Muscle layer of colon (tissue), 2 donors: ENCODE results near the gene ARSI.

ENCODE experiments used
- H3K27ac ChIP-seq: one replicate; pipeline ENCODE4 v1.7.0; 2013; ENCODE audit warnings: low read depth, mild to moderate bottlenecking, low read length, moderate library complexity
- H3K27me3 ChIP-seq, 2 donors: one replicate each; pipeline ENCODE4 v1.7.0; 2013; ENCODE audit warnings: low read length in 2 of 2, mild to moderate bottlenecking in 2 of 2; ENCODE audit not compliant: insufficient read depth in 2 of 2, control insufficient read depth in 1 of 2
- H3K36me3 ChIP-seq: one replicate; pipeline ENCODE4 v1.7.0; 2013; ENCODE audit warnings: mild to moderate bottlenecking, low read length; ENCODE audit not compliant: insufficient read depth
- H3K4me1 ChIP-seq: one replicate; pipeline ENCODE4 v1.7.0; 2013; ENCODE audit warnings: mild to moderate bottlenecking, low read length; ENCODE audit not compliant: insufficient read depth
- H3K4me3 ChIP-seq, 2 donors: one replicate each; pipeline ENCODE4 v1.7.0; 2013; ENCODE audit warnings: low read length in 2 of 2, low read depth in 1 of 2, mild to moderate bottlenecking in 1 of 2, moderate library complexity in 1 of 2
- H3K9ac ChIP-seq: one replicate; pipeline ENCODE4 v1.7.0; 2013; ENCODE audit warnings: low read length
- H3K9me3 ChIP-seq: one replicate; pipeline ENCODE4 v1.7.0; 2013; ENCODE audit warnings: mild to moderate bottlenecking, low read length
- donor health status: abdominal sarcoma.
- donor health status: Adenocarcinoma of cecum.

ARSI gene

GRCh38 chr5:150286820-150287219 lies 15.9 kb downstream of the ARSI start:
- no peaks in the 10 kb centered on the region for H3K9me3 ChIP-seq
- no peaks in the 10 kb centered on the region for H3K36me3 ChIP-seq
- H3K4me1 ChIP-seq: no peaks in the 10 kb centered on the region
- H3K9ac ChIP-seq: no peak overlapping the region
- H3K27me3 ChIP-seq: peaks cover 0 to 6% of the 10 kb centered on the region in 2 donors
- H3K4me3 ChIP-seq: no peak overlapping the region
- H3K27ac ChIP-seq: no peak overlapping the region

DNA sequence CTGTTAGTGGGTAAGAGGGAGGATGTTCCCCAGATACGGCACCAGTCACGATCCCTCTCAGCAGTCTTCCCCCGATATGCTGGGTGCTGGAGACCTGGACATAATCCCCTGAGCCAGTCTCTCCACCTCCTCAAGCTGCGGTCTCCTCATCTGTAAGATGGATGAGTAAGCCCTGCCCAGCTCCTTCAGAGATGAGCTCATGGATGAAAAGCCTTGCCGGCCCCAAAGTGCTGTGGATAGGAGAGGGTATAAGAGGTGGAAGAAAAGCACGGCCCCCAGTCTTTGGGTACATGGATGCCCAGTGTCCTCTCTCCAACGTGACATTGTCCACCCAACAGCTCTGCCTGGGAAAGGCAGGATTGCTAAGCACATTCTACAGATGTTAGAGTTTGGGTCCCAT lies 17.6 kb downstream of the ARSI start:
- Histone ChIP-seq H3K4me1 (no peaks in the 10 kb centered on the region), H3K36me3 (no peaks in the 10 kb centered on the region), H3K4me3 (no peak overlapping the region), H3K9ac (no peak overlapping the region), H3K9me3 (no peaks in the 10 kb centered on the region), H3K27me3 (no peaks in the 10 kb centered on the region), H3K27ac (no peak overlapping the region)

- Histone ChIP-seq H3K9me3 (no peaks in the 10 kb centered on the region), H3K9ac (no peak overlapping the region), H3K27ac (no peak overlapping the region), H3K36me3 (no peaks in the 10 kb centered on the region), H3K4me1 (no peaks in the 10 kb centered on the region), H3K4me3 (no peak overlapping the region), H3K27me3 (no peaks in the 10 kb centered on the region)
These were observed 18.4 kb downstream of the ARSI start for GRCh38 chr5:150284311-150284710.

DNA sequence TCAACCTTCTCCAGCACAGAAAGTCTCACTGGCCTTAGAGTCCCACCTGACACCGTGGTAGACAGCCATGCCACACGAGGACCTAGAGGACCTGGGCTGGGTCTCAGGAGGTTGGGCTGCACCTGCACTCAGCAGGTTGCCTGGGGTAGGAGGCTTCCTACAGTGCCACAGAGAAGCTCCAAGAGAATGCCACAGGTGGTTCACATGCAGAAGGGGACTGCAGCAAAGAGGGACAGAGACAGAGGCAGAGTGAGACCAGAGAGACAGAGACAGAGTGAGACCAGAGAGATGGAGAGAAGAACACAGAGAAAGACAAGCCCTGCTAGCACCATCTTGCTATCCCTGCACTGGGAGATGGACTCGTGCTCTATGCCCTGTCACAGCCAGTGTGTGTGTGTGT lies 18.8 kb downstream of the ARSI start:
- Histone ChIP-seq H3K4me1 (no peaks in the 10 kb centered on the region), H3K9ac (no peak overlapping the region), H3K9me3 (no peaks in the 10 kb centered on the region), H3K4me3 (no peak overlapping the region), H3K27me3 (no peaks in the 10 kb centered on the region), H3K27ac (no peak overlapping the region), H3K36me3 (no peaks in the 10 kb centered on the region)

DNA sequence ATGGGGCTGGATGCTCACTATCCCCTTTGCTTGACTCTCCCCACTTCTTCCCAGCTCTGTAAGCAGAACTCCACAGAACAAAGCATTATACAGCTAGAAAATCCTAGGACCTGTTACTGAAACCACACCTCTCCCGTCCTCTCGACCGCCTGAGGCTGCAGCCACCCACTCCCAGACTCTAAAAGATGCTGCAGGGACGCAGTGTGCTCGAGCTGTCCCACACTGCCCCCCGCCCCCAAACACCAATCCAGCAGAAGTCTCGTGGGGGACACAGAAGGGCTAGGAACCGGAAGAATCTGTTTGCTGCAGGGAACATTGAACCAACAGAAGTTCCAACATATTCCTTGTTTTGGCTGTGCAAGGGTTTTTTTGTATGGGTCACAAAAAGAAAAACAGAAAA lies 20.7 kb downstream of the ARSI start:
- no peaks in the 10 kb centered on the region for H3K36me3 ChIP-seq
- H3K9me3 ChIP-seq: no peaks in the 10 kb centered on the region
- H3K27ac ChIP-seq: no peak overlapping the region
- no peak overlapping the region for H3K9ac ChIP-seq
- H3K27me3 ChIP-seq: no peaks in the 10 kb centered on the region
- H3K4me3 ChIP-seq: no peak overlapping the region
- H3K4me1 ChIP-seq: no peaks in the 10 kb centered on the region

DNA sequence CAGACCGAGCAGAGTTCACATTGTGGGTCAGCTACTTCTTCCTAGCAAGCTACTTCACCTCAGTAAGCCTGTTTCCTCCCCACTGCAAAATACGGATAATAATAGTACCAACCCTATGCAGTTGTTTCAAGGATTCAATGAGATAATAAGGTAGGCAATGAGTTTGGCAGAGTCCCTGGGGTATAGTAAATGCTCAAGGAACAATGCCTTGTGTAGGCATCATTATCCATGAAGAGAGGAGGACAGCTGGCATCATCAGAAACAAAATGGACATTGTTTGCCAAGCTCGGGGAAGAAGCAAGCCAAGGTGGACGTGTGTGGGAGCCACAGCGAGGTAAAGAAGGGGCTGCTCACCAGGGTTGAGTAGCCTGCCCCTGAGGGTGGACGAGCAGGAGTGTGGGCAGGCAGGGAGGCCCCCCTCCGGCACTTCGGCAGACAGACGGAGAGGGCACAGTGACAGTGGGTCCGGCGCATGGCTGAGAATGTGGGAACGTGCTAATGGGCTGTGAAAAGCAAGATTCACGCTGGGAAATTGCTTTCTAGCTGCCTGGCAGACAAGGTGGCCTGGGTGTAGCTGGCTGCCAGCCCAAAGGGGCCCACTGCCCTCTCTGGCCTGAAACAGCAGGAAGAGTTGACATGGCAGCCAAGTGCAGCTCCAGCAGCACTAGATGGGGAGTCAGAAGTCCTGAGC lies 23.2 kb downstream of the ARSI start:
- H3K27me3 ChIP-seq: no peaks in the 10 kb centered on the region
- H3K4me1 ChIP-seq: no peaks in the 10 kb centered on the region
- no peak overlapping the region for H3K27ac ChIP-seq
- H3K36me3 ChIP-seq: no peaks in the 10 kb centered on the region
- no peak overlapping the region for H3K4me3 ChIP-seq
- H3K9me3 ChIP-seq: no peaks in the 10 kb centered on the region
- H3K9ac ChIP-seq: no peak overlapping the region

DNA sequence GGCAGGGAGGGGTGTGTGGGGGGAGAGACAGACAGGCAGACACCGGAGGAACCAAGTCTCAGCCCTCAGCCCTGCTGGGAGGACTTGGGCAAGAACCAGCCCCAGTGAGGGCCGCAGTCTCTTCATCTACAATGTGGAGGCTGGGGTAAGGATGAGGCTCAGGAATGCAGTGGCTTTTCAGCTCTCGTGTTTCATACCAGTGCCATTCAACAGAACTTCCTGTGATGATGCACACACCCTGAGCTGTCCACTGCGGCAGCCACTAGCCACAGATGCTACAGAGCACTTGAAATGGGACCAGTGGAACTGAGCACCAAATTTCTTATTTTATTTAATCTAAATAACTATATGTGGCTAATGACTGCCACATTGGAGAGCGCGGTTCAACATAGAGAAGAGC lies 23.8 kb downstream of the ARSI start:
- Histone ChIP-seq H3K27me3 (no peaks in the 10 kb centered on the region), H3K4me1 (no peaks in the 10 kb centered on the region), H3K9ac (no peak overlapping the region), H3K4me3 (no peak overlapping the region), H3K9me3 (no peaks in the 10 kb centered on the region), H3K36me3 (no peaks in the 10 kb centered on the region), H3K27ac (no peak overlapping the region)

DNA sequence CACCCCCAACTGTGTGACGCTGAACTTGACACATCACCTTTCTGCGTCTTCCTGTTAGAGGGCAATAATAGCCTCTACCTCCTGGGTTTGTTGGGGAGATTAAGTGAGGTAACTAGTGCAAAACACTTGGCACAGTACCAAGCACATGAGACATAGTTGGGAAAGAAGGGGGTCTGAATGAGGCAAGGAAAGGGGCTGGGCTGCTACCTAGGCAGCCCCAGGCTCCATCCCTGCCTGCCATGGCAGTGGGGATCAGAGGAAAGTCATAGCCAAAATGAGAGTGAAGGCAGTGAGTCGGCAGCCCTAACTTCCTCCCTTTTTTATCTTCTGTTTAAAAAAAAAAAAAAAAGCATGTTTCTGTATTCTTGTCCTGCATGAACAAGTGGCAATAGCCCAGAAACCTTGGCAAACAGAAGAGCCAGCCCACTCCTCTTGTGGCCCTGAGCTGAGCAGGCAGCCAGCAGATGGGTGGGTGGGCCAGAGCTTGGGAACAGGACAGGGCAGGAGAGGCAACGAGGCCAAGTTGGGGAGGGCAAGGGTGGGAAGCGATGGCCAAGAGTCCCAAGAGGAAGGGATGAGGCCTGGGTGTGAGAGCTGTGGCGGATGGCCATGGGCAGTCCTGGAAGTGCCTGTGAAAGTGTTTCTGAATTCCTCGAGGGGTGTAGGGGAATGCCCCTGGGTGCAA lies 24.5 kb downstream of the ARSI start:
- Histone ChIP-seq H3K9me3 (no peaks in the 10 kb centered on the region), H3K27me3 (no peaks in the 10 kb centered on the region), H3K4me3 (no peak overlapping the region), H3K36me3 (no peaks in the 10 kb centered on the region), H3K27ac (no peak overlapping the region), H3K4me1 (no peaks in the 10 kb centered on the region), H3K9ac (no peak overlapping the region)

DNA sequence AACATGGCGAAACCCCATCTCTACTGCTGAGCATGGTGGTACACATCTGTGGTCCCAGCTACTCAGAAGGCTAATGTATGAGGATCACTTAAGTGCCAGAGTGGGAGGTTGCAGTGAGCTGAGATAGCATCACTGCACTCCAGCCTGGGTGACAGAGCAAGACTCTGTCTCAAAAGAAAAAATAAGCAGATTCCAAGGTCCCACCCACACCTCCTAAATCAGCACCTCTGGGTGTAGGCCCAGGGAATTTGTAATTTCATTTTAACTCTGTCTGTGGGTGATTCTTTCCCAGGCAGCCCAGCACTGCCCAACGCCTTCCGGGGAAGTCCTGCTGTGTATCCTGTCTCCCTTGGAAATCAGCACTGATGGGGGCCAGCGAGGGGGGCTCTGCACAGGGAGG lies 25.7 kb downstream of the ARSI start:
- no peaks in the 10 kb centered on the region for H3K36me3 ChIP-seq
- no peaks in the 10 kb centered on the region for H3K4me1 ChIP-seq
- no peak overlapping the region for H3K9ac ChIP-seq
- no peaks in the 10 kb centered on the region for H3K9me3 ChIP-seq
- H3K27ac ChIP-seq: no peak overlapping the region
- no peak overlapping the region for H3K4me3 ChIP-seq
- H3K27me3 ChIP-seq: no peaks in the 10 kb centered on the region

- Histone ChIP-seq H3K27me3 (no peaks in the 10 kb centered on the region), H3K4me1 (no peaks in the 10 kb centered on the region), H3K9me3 (no peaks in the 10 kb centered on the region), H3K4me3 (no peak overlapping the region), H3K9ac (no peak overlapping the region), H3K27ac (no peak overlapping the region), H3K36me3 (no peaks in the 10 kb centered on the region)
These were observed 27.9 kb downstream of the ARSI start for GRCh38 chr5:150274811-150275210.

- no peak overlapping the region for H3K27ac ChIP-seq
- no peaks in the 10 kb centered on the region for H3K9me3 ChIP-seq
- no peak overlapping the region for H3K9ac ChIP-seq
- no peaks in the 10 kb centered on the region for H3K27me3 ChIP-seq
- H3K4me3 ChIP-seq: no peak overlapping the region
- no peaks in the 10 kb centered on the region for H3K36me3 ChIP-seq
- no peaks in the 10 kb centered on the region for H3K4me1 ChIP-seq
These were observed 30.2 kb downstream of the ARSI start for GRCh38 chr5:150272531-150272930.

- Histone ChIP-seq H3K9me3 (no peaks in the 10 kb centered on the region), H3K4me3 (no peak overlapping the region), H3K27me3 (no peaks in the 10 kb centered on the region), H3K27ac (no peak overlapping the region), H3K4me1 (no peaks in the 10 kb centered on the region), H3K9ac (no peak overlapping the region), H3K36me3 (no peaks in the 10 kb centered on the region)
These were observed 30.8 kb downstream of the ARSI start for GRCh38 chr5:150271923-150272322.
